Astrocyte of the spinal cord (primary cell): ENCODE data around the gene NLGN1.
A peak's percentile ranks its signal among the peaks of the same experiment; 100 is the strongest.
"Not testable (repeated sequence)": the region's sequence is repeated elsewhere in the genome, so short reads cannot be mapped to it uniquely, and the experiment has no call there.

ENCODE experiments used
- DNase-seq: peaks from one replicate; pipeline ENCODE4 v3.0.0; 2011; ENCODE audit warnings: low read depth, low spot score
- H3K4me3 ChIP-seq: 2 replicates; pipeline ENCODE4 v1.5.1; 2011; ENCODE audit warnings: low read depth, mild to moderate bottlenecking, low read length, moderate library complexity
- CTCF ChIP-seq: IDR thresholded peaks from 2 replicates; pipeline ENCODE4 v1.5.1; 2012; ENCODE audit warnings: low read depth, mild to moderate bottlenecking, low read length, inconsistent platforms
- in situ Hi-C: cut with HindIII; loops from 2 replicates; pipeline ENCODE4 v1.10.0; 2017; ENCODE audit warnings: low sequenced_read_pairs

NLGN1 gene

GRCh38 chr3:173397161-173398110, at the start of gene NLGN1:
TSS of gene NLGN1 (plus strand) at chr3:173397744.
- peak; percentile 41 for TF ChIP-seq CTCF
- peak; percentile 83 for DNase-seq
- in situ Hi-C loops = no loop called here
- peak within 1 kb of the TSS; percentile 71 for H3K4me3 ChIP-seq

- TF ChIP-seq CTCF = no peak
- H3K4me3 ChIP-seq = no peak overlapping the region
- no peak for DNase-seq
- in situ Hi-C loops = no loop called here
Measured at GRCh38 chr3:173351886-173352285, 45.7 kb upstream of the NLGN1 start.

- H3K4me3 ChIP-seq = not testable (repeated sequence)
Measured at GRCh38 chr3:173353137-173353536, 44.4 kb upstream of the NLGN1 start.

GRCh38 chr3:173354124-173354523, 43.4 kb upstream of the NLGN1 start:
- DNase-seq = no peak
- TF ChIP-seq CTCF = no peak
- H3K4me3 ChIP-seq = no peak overlapping the region
- in situ Hi-C loops = no loop called here

More at GRCh38 chr3:173353137-173353536, 44.4 kb upstream of the NLGN1 start:
- DNase-seq, in situ Hi-C loops: not testable (repeated sequence)

GRCh38 chr3:173371848-173372487, 25.6 kb upstream of the NLGN1 start:
- H3K4me3 ChIP-seq = no peak overlapping the region
- in situ Hi-C loops = no loop called here
- TF ChIP-seq CTCF = peak; percentile 70
- DNase-seq = peak; percentile 39

- in situ Hi-C loops = no loop called here
- no peak for TF ChIP-seq CTCF
- DNase-seq = no peak
- H3K4me3 ChIP-seq = no peak overlapping the region
Measured at GRCh38 chr3:173380681-173381080, 16.9 kb upstream of the NLGN1 start.

GRCh38 chr3:173381936-173382335, 15.6 kb upstream of the NLGN1 start:
- H3K4me3 ChIP-seq, in situ Hi-C loops, DNase-seq: not testable (repeated sequence)
